T-helper 1 cell (primary cell): ENCODE data around the gene CAPRIN1.

ENCODE experiments used
- DNase-seq, 5 donors: peaks; one replicate each; pipeline ENCODE4 v3.0.0-alpha.2; 2012 to 2020
- total RNA-seq, 4 donors: gene quantifications; one replicate each; lab custom pipeline; 2026; lab: John Stamatoyannopoulos, UW

Gene CAPRIN1, protein sequence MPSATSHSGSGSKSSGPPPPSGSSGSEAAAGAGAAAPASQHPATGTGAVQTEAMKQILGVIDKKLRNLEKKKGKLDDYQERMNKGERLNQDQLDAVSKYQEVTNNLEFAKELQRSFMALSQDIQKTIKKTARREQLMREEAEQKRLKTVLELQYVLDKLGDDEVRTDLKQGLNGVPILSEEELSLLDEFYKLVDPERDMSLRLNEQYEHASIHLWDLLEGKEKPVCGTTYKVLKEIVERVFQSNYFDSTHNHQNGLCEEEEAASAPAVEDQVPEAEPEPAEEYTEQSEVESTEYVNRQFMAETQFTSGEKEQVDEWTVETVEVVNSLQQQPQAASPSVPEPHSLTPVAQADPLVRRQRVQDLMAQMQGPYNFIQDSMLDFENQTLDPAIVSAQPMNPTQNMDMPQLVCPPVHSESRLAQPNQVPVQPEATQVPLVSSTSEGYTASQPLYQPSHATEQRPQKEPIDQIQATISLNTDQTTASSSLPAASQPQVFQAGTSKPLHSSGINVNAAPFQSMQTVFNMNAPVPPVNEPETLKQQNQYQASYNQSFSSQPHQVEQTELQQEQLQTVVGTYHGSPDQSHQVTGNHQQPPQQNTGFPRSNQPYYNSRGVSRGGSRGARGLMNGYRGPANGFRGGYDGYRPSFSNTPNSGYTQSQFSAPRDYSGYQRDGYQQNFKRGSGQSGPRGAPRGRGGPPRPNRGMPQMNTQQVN
- 147 to 189 (median 167) reads per million in 4 donors for total RNA-seq

DNA sequence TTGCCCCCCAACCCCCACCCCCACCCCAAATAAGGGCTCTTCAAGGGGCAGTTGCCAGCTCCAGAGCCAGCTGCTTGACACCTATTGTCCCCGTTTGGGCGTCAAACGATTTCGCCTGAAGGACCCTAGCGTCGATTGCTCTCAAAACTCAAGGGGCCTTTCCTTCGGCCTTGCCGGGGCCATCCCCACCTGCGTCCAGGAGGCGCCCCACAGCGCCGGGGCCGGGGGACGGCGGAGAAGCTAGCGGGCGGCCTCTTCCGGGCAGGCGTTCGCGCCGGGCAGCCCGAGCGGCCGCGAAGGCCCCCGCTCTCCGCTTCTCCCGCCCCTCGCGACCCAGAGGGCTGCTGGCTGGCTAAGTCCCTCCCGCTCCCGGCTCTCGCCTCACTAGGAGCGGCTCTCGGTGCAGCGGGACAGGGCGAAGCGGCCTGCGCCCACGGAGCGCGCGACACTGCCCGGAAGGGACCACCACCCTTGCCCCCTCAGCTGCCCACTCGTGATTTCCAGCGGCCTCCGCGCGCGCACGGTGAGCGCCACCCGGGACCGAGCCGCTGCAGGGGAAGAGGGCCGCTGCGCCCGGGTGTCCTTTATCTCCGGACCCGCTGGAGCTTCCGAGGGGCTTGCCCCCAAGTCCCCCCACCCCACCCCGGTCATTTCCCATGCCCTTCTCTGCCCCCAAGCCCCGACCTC lies at the start of gene CAPRIN1:
Gene CAPRIN1, plus strand, starts transcription at position 383 of the 687 bp plus-strand sequence. CDS start 690 bp downstream, outside the sequence.
- DNase-seq, result peak; percentile 77 to 90 (median 78)

GRCh38 chr11:34002420-34002819 lies 49.1 kb upstream of the CAPRIN1 start:
- no peak for DNase-seq

DNA sequence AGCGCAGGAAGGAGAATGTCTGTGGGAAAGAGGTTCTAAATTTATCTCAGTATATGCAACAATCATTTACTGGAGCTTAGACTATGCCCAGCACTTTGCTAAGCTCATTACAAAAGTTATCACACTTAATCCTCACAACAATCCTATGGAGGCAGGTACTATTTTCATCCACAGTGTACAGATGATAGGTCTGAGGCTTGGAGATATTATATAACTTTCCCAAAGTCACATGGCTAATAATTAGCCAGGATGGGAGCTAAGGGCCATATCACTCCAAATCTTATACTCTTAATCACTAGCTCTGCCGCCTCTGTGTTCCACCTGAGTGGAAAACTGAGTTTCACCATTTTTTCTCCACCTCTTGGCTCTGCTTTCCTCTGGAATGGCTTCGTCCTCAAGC lies 47.3 kb upstream of the CAPRIN1 start:
- DNase-seq, result no peak

- DNase-seq, result no peak
Measured at GRCh38 chr11:34006876-34007275, 44.7 kb upstream of the CAPRIN1 start.

GRCh38 chr11:34012734-34013133 lies 38.8 kb upstream of the CAPRIN1 start:
- DNase-seq, result no peak

DNA sequence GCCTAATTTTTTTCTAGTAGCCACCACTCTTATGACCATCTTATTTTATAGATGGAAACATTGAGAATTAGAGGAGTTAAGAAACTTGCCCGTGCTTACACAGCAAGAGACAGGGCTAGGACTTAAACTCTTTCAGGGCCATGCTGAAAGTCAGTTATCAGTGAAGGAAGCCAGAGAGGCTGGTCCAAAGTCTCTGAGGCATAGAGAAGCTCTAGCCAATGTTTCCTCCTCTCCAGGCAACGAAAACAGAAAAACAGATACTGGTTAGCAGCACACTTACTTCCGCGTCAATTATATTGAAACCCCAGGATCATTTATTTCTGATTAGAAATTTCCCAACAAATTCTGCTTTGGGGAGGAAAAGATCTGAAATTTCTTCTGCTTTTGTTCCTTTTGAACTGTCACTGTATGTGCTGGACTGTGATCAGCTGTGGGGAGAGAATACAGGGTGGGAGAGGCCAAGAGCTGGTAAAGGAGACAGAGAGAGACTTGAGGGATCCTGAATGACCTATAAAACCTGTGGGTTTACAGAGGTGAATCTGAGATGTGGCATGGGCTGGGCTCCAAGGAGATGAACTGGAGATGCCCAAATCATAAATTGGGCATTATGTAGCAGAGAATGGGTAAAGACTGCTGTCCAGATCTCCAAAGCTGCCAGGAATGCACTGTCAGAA lies 37.5 kb upstream of the CAPRIN1 start:
- DNase-seq, result no peak

GRCh38 chr11:34021977-34022735 lies 29.4 kb upstream of the CAPRIN1 start:
- DNase-seq, result no peak

GRCh38 chr11:34026432-34026831 lies 25.1 kb upstream of the CAPRIN1 start:
- no peak for DNase-seq

GRCh38 chr11:34027516-34028408 lies 23.8 kb upstream of the CAPRIN1 start:
- DNase-seq, result no peak

DNA sequence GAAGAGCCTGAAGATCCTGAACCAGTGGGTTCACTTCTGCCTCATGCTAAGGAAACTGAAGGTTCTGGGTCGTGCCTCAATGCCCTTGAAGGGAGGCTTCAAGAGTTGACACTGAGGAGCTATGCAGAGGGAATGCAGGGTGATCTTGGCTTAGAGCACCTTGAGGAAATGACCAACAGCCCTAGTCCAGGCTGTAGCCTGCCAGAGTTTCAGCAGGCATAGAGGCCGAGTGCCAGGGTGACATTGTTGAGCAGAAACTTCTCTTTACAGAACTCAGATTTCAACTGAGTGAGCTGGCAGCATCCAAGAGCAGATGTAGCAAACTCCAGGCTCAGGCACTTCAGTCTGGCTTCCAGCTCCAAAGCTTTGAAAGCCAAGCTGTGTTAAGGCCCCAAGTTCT lies 23.1 kb upstream of the CAPRIN1 start:
- no peak for DNase-seq

DNA sequence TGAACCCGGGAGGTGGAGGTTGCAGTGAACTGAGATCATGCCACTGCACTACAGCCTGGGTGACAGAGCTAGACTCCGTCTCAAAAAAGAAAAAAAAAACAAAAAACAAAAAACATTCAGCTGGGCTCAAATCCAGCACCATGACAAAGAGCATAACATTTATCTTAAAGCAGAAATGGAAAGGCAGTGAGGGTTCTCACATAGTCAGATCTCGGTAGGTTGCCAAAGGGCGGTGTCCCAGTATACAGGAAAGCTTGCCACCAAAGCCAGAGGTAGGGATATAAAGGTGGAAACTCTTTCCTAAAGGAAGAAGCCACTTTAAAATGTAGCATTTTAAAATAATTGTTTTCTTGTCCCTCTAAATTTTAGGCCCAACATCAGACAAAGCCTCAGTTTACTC lies 22.4 kb upstream of the CAPRIN1 start:
- no peak for DNase-seq

GRCh38 chr11:34030382-34030781 lies 21.1 kb upstream of the CAPRIN1 start:
- DNase-seq, result no peak

DNA sequence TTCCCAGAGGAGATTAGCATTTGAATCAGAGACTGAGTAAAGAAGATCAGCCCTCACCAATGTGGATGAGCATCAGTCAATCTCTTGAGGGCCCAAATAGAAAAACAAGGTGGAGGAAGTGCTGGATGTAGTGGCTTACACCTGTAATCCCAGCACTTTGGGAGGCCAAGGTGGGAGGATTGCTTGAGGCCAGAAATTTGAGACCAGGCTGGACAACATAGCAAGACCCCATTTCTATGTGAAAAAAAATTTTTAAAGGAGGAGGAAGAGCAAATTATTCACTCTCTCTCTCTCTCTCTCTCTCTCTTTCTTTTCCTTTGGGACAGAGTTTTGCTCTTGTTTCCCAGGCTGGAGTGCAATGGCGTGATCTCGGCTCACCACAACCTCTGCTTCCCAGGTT lies 18.1 kb upstream of the CAPRIN1 start:
- DNase-seq, result no peak

DNA sequence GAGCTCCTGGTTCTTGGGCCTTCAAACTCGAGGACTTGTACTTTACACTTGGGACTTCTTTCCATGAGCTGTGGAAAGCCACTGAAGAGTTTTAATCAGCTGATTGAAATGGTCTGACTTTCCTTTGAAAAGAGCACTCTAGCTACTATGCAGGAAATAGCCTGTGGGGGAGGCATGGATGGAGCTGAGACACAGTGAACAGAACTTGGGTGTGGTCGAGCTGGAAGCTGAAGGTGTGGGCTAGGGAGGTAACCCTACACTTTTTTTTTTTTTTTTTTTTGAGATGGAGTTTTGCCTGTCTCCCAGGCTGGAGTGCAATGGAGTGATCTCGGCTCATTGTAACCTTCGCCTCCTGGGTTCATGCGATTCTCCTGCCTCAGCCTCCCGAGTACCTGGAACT lies 17.5 kb upstream of the CAPRIN1 start:
- no peak for DNase-seq

GRCh38 chr11:34036456-34036855 lies 15.1 kb upstream of the CAPRIN1 start:
- no peak for DNase-seq

- no peak for DNase-seq
Measured at GRCh38 chr11:34037016-34037415, 14.5 kb upstream of the CAPRIN1 start.

GRCh38 chr11:34040571-34040970 lies 11.0 kb upstream of the CAPRIN1 start:
- no peak for DNase-seq

- DNase-seq, result peak in 1 of 5 donors; percentile 49
Measured at GRCh38 chr11:34044664-34045485, 6.7 kb upstream of the CAPRIN1 start.

DNA sequence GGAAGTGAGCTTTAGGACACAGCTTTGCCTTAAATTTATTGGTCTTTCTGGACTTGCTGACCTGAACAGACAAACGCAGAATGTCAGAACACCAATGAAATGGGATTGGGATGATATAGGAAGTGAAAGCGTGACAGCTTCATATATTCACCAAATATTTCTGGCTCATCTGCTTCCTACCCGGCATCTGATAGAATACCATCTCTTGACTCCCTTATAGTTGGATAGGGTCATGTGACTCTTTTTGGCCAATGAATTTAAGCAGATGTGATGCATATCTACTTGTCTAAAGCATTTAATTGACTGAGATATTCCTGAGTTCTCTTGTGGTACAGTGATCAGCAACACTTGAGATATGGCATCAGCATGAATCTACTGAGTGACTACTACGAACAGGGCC lies 2.5 kb upstream of the CAPRIN1 start:
- no peak for DNase-seq
